OCI-M2 (cell line): Measurements from ENCODE around the gene EPHB2.
"Not testable (repeated sequence)": the region's sequence is repeated elsewhere in the genome, so short reads cannot be mapped to it uniquely, and the experiment has no call there.

Experiments used
- DNase-seq: peaks from one replicate; lab custom pipeline; 2025; ENCODE audit not compliant: unreplicated experiment; lab: John Stamatoyannopoulos, UW

EPHB2 gene

DNA sequence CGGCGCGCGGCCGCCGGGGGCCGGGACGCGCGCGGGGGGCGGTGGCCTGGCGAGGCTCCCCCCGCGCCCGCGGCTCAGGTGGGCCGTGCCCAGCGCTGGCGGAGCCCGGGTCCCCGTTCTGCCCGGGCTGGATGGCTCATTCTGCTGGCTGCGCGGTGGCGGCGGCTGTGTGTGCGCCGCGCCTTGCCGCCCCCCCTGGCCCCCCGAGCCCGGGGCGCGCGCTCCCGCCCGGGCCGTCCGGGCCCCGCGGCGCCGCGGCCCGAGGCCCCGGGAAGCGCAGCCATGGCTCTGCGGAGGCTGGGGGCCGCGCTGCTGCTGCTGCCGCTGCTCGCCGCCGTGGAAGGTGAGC lies at the start of gene EPHB2:
TSS of gene EPHB2 (plus strand) at position 139 of the 349 bp plus-strand sequence. CDS start at position 283, 144 bp downstream.
- no peak for DNase-seq

DNA sequence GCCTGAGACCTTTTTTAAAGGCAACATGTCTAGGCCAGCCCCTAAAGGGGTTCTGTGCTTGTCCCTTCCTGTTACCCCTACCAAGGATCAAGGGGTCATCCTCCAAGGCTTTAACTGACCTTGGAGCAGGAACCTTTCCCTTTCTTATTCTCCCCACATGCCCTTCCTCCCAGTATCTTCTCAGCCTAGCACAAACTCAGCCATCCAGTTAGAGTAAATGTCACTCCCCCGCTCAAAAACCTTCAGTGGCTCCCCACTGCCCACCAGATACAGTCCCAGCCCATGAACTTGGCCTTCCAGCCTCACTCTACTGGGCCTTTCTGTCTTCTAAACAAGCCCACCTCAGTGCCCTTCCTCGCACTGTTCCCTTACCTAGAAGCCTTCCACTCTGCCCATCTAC lies 48.8 kb upstream of the EPHB2 start:
- no peak for DNase-seq

DNA sequence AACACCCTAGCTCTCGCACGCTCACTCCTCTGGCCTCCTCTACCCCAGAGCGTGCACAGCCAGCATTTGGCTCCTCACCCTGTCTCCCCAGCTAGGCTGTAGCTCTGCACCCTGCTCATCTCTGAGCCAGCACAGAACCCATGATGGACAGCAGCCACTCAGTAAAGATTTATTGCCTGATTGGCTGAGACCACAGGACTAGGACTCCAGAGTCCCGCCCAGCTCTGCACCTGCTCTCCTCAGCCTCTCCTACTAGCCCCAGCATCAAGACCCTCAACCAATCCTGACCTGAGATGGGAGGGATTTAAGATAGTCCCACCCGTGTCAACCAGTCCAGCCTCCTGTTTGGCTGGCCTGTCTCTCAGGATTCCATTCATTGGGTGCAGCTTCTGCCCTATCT lies 48.3 kb upstream of the EPHB2 start:
- no peak for DNase-seq

DNA sequence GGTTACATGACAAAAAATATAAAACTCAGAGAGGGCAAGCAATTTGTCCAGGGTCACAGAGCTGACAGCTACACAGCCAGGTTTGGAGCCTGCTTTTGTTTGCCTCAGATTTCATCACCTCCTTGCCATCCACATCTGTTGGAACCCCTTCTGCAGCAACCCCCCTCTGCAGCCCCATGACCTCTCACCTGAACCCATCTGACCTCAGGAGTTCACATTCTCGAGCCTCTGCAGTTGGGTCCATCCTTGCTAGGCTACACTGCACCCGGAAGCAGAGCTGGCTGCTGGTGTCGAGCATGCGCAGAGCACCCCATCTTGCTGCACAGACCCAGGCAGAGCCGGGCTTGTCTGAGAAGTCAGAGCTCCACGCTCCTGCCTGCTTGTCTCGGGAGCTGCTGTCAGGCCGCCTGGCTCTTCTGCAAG lies 47.6 kb upstream of the EPHB2 start:
- no peak for DNase-seq

DNA sequence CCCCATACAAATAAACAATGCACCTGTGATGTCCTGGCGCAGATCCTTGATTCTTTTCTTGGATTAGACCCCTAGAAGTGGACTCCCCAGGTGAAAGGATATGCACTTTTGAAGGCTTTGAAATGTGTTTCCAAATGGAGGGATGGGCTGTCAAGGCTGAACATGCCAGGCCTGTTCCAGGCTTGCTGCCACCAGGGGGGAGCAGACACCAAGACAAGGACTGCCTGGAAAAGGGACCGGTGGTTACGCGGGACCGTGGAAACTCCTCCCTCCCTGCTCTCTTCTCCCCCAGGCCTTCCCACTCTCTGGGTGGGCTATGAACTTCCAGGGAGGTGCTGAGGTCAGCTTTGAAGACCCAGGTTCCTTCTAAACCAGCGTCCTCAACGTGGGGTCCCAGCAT lies 44.9 kb upstream of the EPHB2 start:
- DNase-seq = no peak

DNA sequence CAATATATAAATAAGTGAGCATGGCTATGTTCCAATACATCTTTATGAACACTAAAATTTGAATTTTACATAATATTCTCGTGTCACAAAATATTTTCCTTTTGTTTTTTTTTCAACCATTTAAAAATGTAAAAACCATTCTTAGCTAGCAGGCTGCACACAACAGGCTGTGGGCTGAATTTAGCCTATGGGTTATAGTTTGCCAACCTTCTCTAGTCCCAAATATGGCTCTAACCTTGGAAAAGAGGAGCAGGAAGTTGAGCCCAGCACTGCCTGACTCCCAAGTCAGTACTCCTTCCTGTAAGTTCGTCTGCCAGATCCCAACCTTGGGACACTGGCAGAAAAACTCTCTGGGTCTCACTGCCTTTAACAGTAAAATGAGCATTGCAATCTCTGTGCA lies 44.2 kb upstream of the EPHB2 start:
- no peak for DNase-seq

DNA sequence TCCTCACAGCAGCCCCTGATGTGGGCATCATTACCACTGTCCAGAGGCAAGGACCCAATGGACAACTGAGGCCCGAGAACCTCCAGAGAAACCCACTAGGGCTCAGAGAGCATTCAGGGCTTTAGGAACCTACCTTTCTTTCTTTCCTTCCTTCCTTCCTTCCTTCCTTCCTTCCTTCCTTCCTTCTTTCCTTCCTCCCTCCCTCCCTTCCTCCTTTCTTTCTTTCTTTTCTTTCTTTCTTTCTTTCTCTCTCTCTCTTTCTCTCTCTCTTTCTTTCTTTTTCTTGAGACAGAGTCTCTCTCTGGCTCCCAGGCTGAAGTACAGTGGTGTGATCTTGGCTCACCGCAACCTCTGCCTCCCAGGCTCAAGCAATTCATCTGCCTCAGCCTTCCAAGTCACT lies 41.8 kb upstream of the EPHB2 start:
- not testable (repeated sequence) for DNase-seq

DNA sequence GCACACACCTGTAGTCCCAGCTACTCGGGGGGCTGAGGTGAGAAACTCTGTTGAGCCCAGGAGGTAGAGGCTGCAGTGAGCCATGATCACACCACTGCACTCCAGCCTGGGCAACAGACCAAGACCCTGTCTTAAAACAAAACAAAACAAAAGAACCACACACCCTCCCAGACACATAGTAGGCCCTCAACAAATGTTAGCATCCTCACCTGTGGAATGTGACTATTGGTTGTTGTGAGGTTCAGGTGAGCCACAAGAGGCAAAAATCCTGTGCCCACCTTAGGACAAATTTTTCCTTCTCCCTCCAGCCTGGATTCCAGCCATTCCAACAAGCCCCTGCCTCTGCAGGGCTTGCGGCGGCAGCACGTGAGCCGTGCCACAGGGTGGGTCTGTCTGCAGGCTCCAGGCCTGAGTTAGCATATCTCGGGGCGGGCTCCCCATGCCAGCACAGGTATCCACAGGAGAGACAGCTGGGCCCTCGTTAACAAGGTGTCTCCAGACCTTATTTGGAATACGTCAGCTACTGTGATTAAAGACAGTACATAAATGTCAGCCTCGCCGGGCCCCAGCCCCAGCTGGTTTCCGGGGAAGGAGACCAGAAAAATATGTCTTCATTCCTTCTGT lies 40.2 kb upstream of the EPHB2 start:
- no peak for DNase-seq

DNA sequence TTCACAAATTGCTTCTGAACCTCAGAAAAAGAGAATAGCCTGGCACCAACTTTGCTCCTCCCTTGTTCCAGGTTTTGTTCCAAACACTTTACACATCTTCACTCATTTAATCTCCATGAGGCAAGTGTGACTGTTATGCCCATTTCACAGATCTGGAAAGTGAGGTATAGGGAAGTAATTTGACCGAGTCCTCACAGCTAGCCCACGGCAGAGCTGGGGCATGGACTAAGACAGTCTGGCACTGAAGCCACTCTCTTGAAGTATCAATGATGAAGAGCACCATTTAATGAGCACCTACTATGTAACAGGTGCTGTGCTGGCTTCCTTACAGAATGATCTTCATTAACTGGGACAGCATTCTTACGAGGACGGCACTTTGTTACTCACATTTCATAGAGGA lies 38.6 kb upstream of the EPHB2 start:
- DNase-seq = no peak

DNA sequence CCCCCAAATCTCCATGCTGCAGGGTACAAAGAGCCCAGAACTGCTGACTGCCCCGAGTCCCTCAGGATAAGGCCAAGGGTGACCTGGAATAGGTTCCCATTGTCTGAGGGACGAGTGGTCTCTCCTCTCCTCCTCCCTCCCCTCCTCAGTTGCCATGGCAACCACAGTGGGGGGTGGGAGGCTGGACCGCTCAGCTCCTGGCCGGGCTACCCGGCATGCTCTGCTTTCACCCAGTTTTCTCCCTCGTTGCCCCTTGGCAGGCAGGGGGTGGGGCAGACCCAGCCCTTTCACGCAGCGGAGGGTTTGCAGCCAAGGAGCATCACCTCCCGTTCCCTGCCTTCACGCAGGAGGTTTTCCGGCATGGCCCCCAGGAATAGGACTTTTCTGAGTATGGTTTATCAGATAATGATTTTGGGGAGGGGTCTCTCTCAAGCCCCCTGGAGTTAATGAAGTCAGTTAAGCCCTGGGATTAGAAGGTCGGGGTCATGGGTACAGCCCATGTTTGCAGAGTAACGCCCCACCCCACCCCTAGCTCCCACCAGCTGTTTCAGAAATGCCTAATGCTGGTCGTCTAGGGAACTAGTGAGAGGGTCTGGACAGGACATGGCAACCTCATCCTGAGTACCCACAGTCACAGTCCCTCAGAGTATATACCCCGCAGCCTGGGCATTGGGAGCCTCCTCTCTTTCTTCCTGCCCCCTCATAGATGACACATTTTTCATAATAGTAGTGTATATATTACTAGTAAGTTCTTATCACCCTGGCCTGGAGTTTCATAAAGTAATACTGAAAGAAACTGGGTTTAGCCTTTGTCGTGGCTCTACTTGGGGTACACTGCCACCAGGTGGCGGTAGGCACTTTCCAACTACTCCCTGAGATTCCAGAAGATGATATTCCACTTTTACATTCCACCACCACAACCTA lies 36.9 kb upstream of the EPHB2 start:
- no peak for DNase-seq

DNA sequence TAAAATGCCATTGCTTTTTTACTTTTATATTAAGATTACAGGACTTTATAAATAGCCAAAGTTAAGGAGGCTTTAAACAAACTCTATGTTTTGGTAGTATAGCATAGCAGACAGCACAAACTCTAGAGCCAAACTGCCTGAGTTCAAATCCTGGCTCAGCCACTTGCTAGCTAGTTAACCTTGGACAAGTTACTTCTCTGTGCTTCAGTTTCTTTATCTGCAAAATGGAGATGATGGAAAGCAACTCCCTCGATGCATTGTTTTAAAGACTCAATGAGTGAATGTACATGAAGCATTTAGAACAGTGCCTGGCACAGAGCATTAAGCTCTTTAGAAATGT lies 36.3 kb upstream of the EPHB2 start:
- DNase-seq = no peak

DNA sequence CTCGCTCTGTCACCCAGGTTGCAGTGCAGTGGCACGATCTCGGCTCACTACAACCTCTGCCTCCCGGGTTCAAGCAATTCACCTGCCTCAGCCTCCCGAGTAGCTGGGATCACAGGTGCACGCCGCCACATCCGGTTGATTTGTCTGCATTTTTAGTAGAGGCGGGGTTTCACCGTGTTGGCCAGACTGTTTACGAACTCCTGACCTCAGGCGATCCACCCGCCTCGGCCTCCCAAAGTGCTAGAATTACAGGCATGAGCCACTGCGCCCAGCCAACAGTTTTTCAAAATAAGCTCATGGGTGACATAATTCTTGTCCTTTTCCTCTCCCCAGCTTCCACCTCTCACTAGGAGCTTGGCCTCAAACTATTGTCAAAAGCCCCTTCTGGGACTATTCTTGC lies 34.5 kb upstream of the EPHB2 start:
- DNase-seq = not testable (repeated sequence)

DNA sequence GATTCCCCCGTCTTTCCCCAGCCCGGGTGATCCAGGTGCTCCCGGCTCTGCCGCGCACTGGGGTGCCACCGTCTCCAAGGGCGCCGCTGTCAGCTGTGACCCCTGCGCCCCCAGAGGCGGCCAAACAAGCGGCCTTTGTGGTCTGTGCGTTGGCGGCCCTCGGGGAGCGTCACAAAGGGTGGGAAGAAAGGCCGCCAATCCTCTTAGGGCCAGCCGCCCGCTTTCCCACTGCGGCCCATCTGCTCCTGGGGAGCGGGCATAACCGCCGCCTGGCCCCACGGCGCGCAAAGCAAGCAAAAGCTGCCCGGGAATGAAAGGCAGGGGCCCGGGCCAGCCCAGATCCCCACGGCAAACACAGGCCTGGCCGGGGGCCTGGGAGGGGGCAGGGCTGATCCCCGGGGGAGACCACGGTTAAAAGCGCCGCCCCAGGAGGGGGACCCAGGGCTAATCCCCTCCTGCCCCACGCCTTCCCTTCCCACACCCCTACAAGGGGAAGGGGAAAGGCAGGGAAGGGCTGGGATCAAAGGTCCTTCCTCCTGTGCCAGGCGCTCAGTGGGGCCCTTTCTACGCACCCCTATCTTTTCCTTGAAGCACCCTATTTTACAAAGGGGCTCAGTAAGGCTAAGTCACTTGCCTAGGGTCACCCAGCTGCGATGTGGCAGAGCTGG lies 33.6 kb upstream of the EPHB2 start:
- DNase-seq = no peak

DNA sequence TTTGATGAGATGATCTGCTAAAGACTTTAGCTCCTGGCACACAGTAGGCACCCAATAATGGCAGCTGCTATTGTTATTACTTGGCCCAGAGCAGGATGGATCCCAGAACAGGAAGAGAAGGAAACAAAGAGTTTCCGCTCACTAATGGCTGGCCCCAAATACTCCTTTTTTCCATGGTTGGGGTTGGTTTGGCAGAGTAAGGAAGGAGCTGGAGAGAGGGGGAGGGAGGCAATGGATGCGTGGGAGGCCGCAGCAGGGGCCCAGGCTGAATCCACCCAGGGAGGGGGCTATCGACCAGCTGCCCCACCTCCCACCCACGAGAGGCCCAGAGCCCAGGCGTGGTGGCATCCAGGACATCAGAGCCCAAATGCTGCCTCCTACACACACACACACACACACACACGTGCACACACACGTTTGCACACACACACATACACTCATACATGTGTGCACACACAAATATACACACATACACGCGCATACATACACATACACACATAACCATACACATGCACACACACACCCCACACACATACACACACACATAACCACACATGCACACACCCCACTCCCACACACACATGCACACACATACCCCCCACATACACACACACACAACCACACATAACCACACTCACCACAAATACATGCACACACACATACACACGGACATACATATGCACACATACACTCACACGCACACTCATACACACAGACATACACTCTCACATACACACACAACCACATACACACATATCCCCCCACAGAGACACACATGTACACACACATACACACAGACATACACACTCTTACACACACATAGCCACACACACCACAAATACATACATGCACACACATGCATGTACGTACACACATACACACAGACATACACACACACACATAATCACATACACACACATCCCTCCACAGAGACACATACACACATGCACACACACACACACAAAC lies 32.4 kb upstream of the EPHB2 start:
- DNase-seq = no peak

DNA sequence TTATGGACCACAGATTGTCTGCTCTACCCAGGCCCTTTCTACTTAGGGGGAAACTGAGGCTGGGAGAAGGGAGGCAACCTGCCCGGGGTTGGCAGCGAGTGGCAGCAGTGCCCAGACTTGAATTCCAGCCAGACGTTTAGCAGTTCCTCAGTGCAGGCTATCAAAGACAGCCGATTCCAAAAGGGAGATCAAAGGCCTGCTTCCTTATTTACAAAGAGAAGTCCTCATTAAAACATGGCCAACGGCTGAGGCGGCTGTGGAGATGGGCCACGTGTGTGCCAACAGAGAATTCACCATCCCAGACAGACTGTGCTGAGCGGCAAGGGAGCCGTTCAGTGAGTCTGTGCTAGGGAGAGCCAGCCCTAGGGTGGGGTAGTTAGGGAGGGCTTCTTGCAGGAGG lies 29.9 kb upstream of the EPHB2 start:
- no peak for DNase-seq

DNA sequence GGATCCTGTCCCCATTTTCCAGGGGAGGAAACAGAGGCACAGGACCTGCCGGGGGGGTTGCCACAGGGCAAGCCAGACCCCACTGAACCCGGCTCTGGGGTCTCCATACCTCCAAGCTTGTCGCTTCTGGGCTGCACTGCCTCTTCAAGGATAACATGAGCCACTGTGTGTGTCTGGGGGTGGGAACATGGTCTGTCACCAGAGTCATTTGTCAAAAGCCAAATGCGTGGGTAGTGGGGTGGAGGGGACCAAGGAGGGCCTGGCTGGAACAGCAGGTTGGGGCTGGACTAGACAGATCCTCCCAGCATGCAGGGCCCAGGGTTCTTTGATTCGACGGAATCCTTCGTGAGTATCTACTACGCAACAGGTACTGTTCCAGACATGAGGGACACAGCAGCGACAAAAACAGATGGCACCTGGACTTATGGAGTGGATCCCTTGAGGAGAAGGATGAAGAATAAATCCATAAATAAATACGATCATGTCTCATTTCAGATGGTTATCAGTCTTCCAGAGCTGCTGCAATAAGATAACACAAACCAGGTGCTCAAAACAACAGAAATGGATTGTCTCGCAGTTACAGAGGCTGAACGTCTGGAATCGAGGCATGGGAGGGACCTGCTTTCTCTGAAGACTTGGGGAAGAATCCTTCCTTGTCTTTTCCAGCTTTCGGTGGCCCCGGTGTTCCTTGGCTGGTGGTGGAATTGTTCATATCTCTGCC lies 28.9 kb upstream of the EPHB2 start:
- no peak for DNase-seq

DNA sequence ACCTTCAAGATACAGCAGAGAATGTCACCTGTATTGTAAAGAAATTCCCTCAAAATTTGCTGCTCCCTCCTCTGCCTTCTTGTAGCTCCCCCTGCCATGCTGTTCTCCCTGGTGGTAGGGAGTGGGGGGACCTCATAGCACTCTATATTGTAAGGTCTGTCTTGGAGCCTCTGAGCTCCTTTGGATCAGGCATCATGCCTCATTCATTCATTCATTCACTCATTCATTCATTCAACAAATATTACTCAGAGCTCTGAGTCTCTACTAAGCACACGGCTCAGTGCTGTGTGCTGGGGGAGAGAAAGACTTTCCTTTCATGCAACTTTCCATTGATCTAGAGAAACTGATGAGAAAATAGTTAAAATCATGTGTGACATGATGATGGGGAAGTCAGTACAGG lies 27.1 kb upstream of the EPHB2 start:
- no peak for DNase-seq

DNA sequence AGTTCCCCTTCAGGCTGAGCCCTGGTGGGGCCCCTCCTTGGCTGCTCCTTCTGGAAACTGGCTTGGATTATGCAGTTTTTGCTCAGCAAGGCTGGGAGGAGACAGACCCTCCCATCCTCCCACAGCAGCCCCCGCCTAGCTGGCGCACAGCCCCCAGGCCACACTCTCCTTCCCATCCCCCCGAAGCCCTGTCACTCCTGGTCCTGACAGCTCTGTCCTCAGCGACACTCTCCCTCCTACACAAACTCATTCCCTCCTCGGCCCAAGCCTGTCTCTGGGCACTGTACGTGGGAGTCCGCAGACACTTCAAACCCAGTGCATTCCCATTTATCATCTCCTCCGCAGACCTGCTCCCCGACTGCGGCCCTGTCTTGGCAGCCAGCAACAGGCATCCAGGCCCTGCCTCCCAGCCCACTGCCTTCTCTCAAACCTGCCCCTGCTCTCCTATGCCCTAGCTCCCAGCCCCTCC lies 25.0 kb upstream of the EPHB2 start:
- DNase-seq = no peak

DNA sequence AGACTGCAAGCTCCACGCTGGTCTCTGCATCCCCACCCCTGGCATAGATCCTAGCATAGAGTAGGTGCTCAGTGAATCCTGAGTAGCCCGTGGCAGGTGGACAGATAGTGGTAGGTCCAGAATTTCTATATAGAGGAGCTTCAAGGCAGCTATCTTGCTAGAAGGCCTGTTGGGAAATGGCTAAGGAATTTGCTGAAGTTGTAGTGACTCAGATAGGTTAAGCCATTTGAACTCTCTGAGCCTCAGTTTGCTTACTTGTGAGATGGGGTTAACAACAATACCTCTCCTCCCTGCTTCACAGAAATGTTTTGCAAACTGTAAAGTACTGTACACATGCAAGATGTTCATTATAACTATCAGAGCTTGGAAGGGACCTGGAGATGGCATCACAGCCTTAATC lies 23.4 kb upstream of the EPHB2 start:
- no peak for DNase-seq

DNA sequence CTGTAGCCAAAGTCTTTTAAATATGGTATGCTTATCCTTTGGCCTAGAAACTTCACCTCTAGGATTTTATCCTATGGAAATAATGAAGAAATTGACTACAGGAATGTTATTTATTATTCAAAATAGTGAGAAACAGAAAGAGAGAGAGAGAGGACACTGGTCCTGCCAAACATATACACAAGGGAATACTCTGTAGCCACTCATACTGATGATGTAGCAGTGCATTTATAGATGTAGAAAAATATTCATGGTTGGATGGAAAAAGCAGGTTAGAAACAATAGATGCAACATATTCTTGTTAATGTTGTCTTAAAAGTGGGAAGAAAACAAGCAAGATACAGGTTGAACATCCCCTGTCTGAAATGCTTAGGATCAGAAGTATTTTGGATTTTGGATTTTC lies 22.2 kb upstream of the EPHB2 start:
- DNase-seq = no peak
